Measurements from ENCODE around the gene EPB41L4A.

The EPB41L4A gene

DNA sequence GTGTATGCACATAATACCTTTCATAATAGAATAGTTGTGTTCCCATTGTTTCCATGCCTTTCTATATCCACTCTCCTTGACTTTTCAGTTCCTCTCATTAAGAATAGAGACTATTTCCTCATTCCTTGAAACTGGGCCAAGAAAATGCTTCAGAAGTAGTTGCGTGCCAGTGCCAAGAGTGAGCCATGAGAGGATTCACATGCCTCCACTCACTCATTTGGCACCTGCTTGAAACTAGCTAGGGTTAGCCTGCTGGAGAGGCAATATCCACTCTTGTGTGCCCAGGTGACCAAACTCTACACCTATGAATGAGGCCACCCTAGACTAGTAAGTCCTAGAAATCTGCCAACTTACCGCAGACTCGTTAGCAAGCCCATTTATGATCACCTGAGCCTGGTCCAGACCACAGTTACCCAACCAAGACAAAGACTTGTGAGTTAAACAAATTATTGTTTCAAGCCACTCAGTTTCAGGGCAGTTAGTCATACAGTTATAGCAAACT lies 276.3 kb downstream of the EPB41L4A start:
- no peak overlapping the region for H3K4me3 ChIP-seq (IDR thresholded peaks at IDR 0.05; ENCODE audit: insufficient read depth, low read depth, low read length)
- no peak overlapping the region for H3K9ac ChIP-seq
- TF ChIP-seq, protein P1, sequence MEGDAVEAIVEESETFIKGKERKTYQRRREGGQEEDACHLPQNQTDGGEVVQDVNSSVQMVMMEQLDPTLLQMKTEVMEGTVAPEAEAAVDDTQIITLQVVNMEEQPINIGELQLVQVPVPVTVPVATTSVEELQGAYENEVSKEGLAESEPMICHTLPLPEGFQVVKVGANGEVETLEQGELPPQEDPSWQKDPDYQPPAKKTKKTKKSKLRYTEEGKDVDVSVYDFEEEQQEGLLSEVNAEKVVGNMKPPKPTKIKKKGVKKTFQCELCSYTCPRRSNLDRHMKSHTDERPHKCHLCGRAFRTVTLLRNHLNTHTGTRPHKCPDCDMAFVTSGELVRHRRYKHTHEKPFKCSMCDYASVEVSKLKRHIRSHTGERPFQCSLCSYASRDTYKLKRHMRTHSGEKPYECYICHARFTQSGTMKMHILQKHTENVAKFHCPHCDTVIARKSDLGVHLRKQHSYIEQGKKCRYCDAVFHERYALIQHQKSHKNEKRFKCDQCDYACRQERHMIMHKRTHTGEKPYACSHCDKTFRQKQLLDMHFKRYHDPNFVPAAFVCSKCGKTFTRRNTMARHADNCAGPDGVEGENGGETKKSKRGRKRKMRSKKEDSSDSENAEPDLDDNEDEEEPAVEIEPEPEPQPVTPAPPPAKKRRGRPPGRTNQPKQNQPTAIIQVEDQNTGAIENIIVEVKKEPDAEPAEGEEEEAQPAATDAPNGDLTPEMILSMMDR (conservative IDR thresholded peaks at IDR 0.05; ENCODE audit: low read depth, low read length), result no peak
- no peak overlapping the region for H2AFZ ChIP-seq (ENCODE audit: low read depth)
- H3K36me3 ChIP-seq (ENCODE audit: insufficient read depth), result no peaks in the 10 kb centered on the region
- no peaks in the 10 kb centered on the region for H4K20me1 ChIP-seq (ENCODE audit: insufficient read depth)
- H3K4me1 ChIP-seq (ENCODE audit: low read depth, poor library complexity, severe bottlenecking), result no peaks in the 10 kb centered on the region
- H3K27ac ChIP-seq, result no peak overlapping the region
- H3K4me2 ChIP-seq, result no peak overlapping the region
- H3K27me3 ChIP-seq (ENCODE audit: insufficient read depth, low read depth), result no peaks in the 10 kb centered on the region
- no peaks in the 10 kb centered on the region for H3K79me2 ChIP-seq (ENCODE audit: insufficient read depth, low read depth)

DNA sequence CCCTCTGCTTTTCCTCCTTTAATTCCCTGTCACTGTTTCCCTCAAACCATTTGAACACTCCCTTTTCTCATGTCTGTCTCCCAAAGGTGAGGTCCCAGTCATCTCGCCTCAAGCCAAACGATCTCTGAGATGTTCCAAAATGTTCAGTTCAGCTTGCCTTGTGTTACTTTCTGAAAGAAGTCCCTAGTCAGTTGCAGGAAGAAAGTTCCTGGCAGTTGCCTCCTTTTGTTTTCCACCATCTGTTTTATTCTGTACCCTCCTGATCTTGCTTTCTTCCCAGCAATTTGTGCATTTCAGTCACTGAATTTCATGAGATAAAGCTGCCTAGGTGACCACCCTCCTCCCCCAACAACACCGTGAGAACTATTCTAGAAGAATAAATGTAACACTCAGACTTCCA lies 277.5 kb downstream of the EPB41L4A start:
- no peaks in the 10 kb centered on the region for H3K36me3 ChIP-seq (ENCODE audit: insufficient read depth)
- TF ChIP-seq, protein P1 (conservative IDR thresholded peaks at IDR 0.05; ENCODE audit: low read depth, low read length), result no peak
- no peak overlapping the region for H2AFZ ChIP-seq (ENCODE audit: low read depth)
- H3K4me1 ChIP-seq (ENCODE audit: low read depth, poor library complexity, severe bottlenecking), result no peaks in the 10 kb centered on the region
- H3K4me3 ChIP-seq (IDR thresholded peaks at IDR 0.05; ENCODE audit: insufficient read depth, low read depth, low read length), result no peak overlapping the region
- H4K20me1 ChIP-seq (ENCODE audit: insufficient read depth), result no peaks in the 10 kb centered on the region
- H3K27ac ChIP-seq, result no peak overlapping the region
- H3K27me3 ChIP-seq (ENCODE audit: insufficient read depth, low read depth), result no peaks in the 10 kb centered on the region
- H3K9ac ChIP-seq, result no peak overlapping the region
- H3K4me2 ChIP-seq, result no peak overlapping the region
- no peaks in the 10 kb centered on the region for H3K79me2 ChIP-seq (ENCODE audit: insufficient read depth, low read depth)

DNA sequence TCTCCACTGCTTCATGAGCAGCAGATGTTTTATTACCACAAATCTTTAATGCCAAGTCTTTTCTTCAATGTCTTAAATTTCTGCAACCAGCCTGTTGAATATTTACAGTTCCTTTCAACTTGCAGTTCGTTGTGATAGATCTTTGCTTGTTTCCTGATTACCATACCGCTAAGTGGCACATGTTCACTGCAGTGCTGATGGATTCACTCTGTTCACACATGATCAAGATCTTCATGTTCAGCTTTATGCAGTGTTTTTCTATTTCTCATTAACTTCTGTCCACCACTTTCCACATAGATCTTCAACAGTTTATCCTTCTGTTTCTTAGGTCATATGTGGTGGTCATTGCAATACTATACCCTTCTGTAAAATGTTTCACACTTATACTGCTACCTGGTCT lies 280.6 kb downstream of the EPB41L4A start:
- H3K36me3 ChIP-seq (ENCODE audit: insufficient read depth), result no peaks in the 10 kb centered on the region
- no peak overlapping the region for H3K4me3 ChIP-seq (IDR thresholded peaks at IDR 0.05; ENCODE audit: insufficient read depth, low read depth, low read length)
- TF ChIP-seq, protein P1 (conservative IDR thresholded peaks at IDR 0.05; ENCODE audit: low read depth, low read length), result no peak
- no peak overlapping the region for H3K9ac ChIP-seq
- H3K79me2 ChIP-seq (ENCODE audit: insufficient read depth, low read depth), result no peaks in the 10 kb centered on the region
- H2AFZ ChIP-seq (ENCODE audit: low read depth), result no peak overlapping the region
- no peaks in the 10 kb centered on the region for H4K20me1 ChIP-seq (ENCODE audit: insufficient read depth)
- H3K27me3 ChIP-seq (ENCODE audit: insufficient read depth, low read depth), result no peaks in the 10 kb centered on the region
- H3K27ac ChIP-seq, result no peak overlapping the region
- H3K4me1 ChIP-seq (ENCODE audit: low read depth, poor library complexity, severe bottlenecking), result no peaks in the 10 kb centered on the region
- H3K4me2 ChIP-seq, result no peak overlapping the region

DNA sequence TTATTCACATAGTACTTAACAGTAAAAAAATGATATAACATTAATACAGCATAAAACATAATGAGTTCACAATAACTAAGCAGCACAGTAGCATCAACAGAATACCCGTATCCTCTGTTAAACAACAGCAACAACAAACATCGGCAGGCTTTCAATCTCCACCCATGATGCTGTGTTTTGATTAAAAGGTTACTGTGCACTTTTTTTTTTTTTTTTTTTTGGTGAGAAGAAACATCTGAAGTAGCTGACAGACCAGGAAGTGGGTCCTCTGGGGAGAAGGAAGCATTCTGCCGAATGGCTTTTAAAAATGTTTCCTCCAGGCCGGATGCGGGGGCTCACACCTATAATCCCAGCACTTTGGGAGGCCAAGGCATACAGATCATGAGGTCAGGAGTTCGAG lies 282.3 kb downstream of the EPB41L4A start:
- no peaks in the 10 kb centered on the region for H3K27me3 ChIP-seq (ENCODE audit: insufficient read depth, low read depth)
- TF ChIP-seq, protein P1 (conservative IDR thresholded peaks at IDR 0.05; ENCODE audit: low read depth, low read length), result no peak
- H3K9ac ChIP-seq, result no peak overlapping the region
- no peaks in the 10 kb centered on the region for H4K20me1 ChIP-seq (ENCODE audit: insufficient read depth)
- no peak overlapping the region for H3K4me3 ChIP-seq (IDR thresholded peaks at IDR 0.05; ENCODE audit: insufficient read depth, low read depth, low read length)
- no peak overlapping the region for H2AFZ ChIP-seq (ENCODE audit: low read depth)
- no peaks in the 10 kb centered on the region for H3K36me3 ChIP-seq (ENCODE audit: insufficient read depth)
- H3K4me1 ChIP-seq (ENCODE audit: low read depth, poor library complexity, severe bottlenecking), result no peaks in the 10 kb centered on the region
- H3K79me2 ChIP-seq (ENCODE audit: insufficient read depth, low read depth), result no peaks in the 10 kb centered on the region
- no peak overlapping the region for H3K27ac ChIP-seq
- no peak overlapping the region for H3K4me2 ChIP-seq

Measured in KMS-11 (cell line).